Prostate gland (tissue), 2 donors: ENCODE data around the gene ICOS.

Experiments used
- CTCF ChIP-seq, 4 experiments: fragments of 200-600 bp in 2 of 4; fragments of 450-650 bp in 2 of 4; sonication (generic) in 2 of 4; IDR thresholded peaks; 1 replicate in 3 of 4; 2 replicates in 1 of 4; pipeline ENCODE4 v1.5.1; 2016 to 2019; ENCODE audit warnings: antibody characterized with exemption in 4 of 4, mild to moderate bottlenecking in 2 of 4, moderate library complexity in 2 of 4
- POLR2A ChIP-seq: fragments of 450-650 bp; IDR thresholded peaks from one replicate; pipeline ENCODE4 v1.6.1; 2016; ENCODE audit warnings: antibody characterized with exemption, mild to moderate bottlenecking

GRCh38 chr2:203897544-203897943, 39.0 kb upstream of the ICOS start:
- TF ChIP-seq CTCF (IDR thresholded peaks at IDR 0.05) = no peak
- no peak for TF ChIP-seq POLR2A
